ENCODE data around the gene NCK2.

NCK2 gene

GRCh38 chr2:105793196-105793975, 48.7 kb downstream of the NCK2 start:
- DNase-seq (ENCODE audit: low spot score), result no peak

- no peak for DNase-seq (ENCODE audit: low spot score)
Measured at GRCh38 chr2:105794926-105795574, 50.3 kb downstream of the NCK2 start.

- no peak for DNase-seq (ENCODE audit: low spot score)
Measured at GRCh38 chr2:105795575-105795934, 50.8 kb downstream of the NCK2 start.

- no peak for DNase-seq (ENCODE audit: low spot score)
Measured at GRCh38 chr2:105796131-105796638, 51.5 kb downstream of the NCK2 start.

GRCh38 chr2:105796791-105797190, 52.1 kb downstream of the NCK2 start:
- no peak for DNase-seq (ENCODE audit: low spot score)

GRCh38 chr2:105797298-105797819, 52.6 kb downstream of the NCK2 start:
- DNase-seq (ENCODE audit: low spot score), result peak; percentile 29

GRCh38 chr2:105798595-105798994, 53.9 kb downstream of the NCK2 start:
- no peak for DNase-seq (ENCODE audit: low spot score)

GRCh38 chr2:105800036-105800713, 55.5 kb downstream of the NCK2 start:
- peak; percentile 26 for DNase-seq (ENCODE audit: low spot score)

- DNase-seq (ENCODE audit: low spot score), result no peak
Measured at GRCh38 chr2:105800953-105801635, 56.4 kb downstream of the NCK2 start.

GRCh38 chr2:105801961-105802360, 57.2 kb downstream of the NCK2 start:
- DNase-seq (ENCODE audit: low spot score), result no peak

GRCh38 chr2:105802587-105802986, 57.9 kb downstream of the NCK2 start:
- no peak for DNase-seq (ENCODE audit: low spot score)

GRCh38 chr2:105803337-105803736, 58.6 kb downstream of the NCK2 start:
- DNase-seq (ENCODE audit: low spot score), result no peak

- DNase-seq (ENCODE audit: low spot score), result peak; percentile 28
Measured at GRCh38 chr2:105803773-105804172, 59.1 kb downstream of the NCK2 start.

- no peak for DNase-seq (ENCODE audit: low spot score)
Measured at GRCh38 chr2:105804266-105804665, 59.6 kb downstream of the NCK2 start.

- no peak for DNase-seq (ENCODE audit: low spot score)
Measured at GRCh38 chr2:105806996-105807395, 62.3 kb downstream of the NCK2 start.

GRCh38 chr2:105808423-105809096, 63.8 kb downstream of the NCK2 start:
- DNase-seq (ENCODE audit: low spot score), result no peak

GRCh38 chr2:105809097-105809473, 64.4 kb downstream of the NCK2 start:
- DNase-seq (ENCODE audit: low spot score), result no peak

- no peak for DNase-seq (ENCODE audit: low spot score)
Measured at GRCh38 chr2:105809723-105810122, 65.0 kb downstream of the NCK2 start.

GRCh38 chr2:105812180-105813044, 67.7 kb downstream of the NCK2 start:
- peak; percentile 67 for DNase-seq (ENCODE audit: low spot score)

- DNase-seq (ENCODE audit: low spot score), result no peak
Measured at GRCh38 chr2:105813045-105813315, 68.3 kb downstream of the NCK2 start.

- no peak for DNase-seq (ENCODE audit: low spot score)
Measured at GRCh38 chr2:105813405-105813804, 68.7 kb downstream of the NCK2 start.

All from AG20443 (cell line).